ENCODE measurements around the gene C12orf57.
A peak's percentile ranks its signal among the peaks of the same experiment; 100 is the strongest.

Gene C12orf57

DNA sequence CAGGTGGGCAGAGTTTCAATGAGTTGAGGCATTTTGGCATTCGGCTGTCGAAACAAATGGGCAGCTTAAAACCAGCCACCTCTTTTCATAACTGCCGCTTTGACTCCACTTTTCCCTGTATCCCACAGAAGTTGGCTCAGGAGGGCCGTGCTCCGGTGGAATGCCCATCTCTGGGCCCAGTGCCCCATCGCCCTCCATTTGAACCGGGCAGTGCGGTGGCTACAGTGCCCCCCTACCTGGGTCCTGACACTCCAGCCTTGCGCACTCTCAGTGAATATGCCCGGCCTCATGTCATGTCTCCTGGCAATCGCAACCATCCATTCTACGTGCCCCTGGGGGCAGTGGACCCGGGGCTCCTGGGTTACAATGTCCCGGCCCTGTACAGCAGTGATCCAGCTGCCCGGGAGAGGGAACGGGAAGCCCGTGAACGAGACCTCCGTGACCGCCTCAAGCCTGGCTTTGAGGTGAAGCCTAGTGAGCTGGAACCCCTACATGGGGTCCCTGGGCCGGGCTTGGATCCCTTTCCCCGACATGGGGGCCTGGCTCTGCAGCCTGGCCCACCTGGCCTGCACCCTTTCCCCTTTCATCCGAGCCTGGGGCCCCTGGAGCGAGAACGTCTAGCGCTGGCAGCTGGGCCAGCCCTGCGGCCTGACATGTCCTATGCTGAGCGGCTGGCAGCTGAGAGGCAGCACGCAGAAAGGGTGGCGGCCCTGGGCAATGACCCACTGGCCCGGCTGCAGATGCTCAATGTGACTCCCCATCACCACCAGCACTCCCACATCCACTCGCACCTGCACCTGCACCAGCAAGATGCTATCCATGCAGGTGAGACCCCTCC lies 5.2 kb upstream of the C12orf57 start:
- peak; percentile 66 for DNase-seq

DNA sequence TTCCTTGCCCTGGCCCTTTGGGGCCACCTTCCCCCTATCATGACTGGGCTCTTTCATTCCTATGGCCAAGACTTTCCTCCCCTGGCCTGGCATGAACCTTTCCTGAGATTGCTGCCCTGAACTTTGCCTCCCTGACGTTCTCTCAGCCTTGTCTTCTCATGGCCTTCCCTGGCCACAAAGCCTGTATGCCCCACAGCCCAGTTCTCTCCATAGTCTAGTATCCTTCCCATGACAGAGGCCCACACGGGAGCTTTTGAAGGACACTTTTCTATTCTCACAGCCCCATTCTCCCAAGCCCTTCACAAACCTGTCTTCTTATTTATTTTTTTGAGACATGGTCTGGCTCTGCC lies 4.7 kb upstream of the C12orf57 start:
- DNase-seq, result no peak

DNA sequence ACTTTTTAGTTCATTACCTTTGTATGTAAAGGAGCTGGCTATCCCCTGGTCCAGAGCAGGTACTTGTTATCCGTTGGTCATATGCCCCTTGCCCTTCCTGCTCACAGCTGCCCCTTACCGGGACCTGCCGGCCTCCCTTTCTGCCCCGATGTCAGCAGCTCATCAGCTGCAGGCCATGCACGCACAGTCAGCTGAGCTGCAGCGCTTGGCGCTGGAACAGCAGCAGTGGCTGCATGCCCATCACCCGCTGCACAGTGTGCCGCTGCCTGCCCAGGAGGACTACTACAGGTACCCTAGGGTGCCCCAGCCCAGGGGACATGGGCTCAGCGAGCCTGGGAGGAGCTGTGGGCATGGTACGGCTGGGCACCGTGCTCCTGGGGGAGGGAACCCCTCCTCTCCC lies 2.6 kb upstream of the C12orf57 start:
- DNase-seq, result peak; percentile 61

DNA sequence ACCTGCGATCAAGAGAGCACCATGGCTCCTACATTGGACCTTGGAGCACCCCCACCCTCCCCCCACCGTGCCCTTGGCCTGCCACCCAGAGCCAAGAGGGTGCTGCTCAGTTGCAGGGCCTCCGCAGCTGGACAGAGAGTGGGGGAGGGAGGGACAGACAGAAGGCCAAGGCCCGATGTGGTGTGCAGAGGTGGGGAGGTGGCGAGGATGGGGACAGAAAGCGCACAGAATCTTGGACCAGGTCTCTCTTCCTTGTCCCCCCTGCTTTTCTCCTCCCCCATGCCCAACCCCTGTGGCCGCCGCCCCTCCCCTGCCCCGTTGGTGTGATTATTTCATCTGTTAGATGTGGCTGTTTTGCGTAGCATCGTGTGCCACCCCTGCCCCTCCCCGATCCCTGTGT lies 2.0 kb upstream of the C12orf57 start:
- DNase-seq, result peak; percentile 54

DNA sequence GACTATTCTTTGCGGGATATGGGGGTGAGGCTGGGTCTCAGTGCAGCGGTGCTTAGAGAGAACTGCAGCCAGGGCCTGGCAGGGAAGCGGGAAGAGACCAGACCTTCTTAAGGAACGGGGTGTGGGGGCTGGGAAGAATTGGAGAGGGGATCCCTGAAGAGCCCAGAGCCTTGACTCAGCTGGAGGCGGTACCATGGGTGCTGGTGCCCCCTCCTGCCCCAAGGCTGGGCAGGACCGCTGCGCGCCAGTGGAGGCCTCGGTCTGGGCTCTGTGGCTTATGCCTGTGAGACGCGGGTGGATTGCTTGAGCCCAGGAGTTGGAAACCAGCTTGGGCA lies 1.5 kb upstream of the C12orf57 start:
- peak; percentile 61 for DNase-seq

DNA sequence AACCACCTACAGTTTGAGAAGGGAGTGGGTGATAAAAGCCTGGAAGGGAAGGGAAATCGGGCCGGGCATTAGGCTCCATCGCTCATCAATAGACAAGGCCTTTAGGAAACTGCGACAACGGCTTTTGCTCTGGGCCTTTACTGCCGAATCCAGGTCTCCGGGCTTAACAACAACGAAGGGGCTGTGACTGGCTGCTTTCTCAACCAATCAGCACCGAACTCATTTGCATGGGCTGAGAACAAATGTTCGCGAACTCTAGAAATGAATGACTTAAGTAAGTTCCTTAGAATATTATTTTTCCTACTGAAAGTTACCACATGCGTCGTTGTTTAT lies 467 bp upstream of the C12orf57 start:
- peak; percentile 92 for DNase-seq

DNA sequence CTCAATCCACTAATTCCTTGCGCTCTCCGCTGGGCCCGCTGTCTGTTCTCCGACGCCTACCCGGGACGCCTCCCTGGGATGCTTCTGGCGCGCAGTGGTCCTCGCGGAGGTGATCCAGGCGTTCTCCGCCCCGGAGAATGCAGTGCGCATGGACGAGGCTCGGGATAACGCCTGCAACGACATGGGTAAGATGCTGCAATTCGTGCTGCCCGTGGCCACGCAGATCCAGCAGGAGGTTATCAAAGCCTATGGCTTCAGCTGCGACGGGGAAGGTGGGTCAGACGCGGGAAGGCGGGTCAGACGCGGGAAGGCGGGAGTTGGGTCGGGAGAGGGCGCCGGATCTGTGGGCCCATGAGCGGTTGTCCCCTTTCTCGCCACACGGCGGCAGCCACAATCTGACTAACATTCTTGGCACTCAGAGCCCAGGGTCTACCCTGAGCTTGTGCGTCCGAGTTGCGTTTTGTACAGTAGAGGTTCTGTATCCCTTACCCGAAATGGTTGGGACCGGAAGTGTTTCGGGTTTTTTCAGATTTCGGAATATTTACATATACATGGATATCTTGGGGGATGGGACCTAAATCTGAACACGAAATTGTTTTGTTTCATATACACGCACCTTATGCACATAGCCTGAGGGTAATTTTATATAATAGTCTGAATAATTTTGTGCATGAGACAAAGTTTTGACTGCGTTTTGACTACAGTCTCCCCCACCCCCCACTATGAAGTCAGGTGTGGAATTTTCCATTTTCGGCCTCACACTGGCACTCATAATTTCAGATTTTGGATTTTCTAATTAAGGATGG lies 762 bp downstream of the C12orf57 start:
- peak; percentile 95 for DNase-seq

DNA sequence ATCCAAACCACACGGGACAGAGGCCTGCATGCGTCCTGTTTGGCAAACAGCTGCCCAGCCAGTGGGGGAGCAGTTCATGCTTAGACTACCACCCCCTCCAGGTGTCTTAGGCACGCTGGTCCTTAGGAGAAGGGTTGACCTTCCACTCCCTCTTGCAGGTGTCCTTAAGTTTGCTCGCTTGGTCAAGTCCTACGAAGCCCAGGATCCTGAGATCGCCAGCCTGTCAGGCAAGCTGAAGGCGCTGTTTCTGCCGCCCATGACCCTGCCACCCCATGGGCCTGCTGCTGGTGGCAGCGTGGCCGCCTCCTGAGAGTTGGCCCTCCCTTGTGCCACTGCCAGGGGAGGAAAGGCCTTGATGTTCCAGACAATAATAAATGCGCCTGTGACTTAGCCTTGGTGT lies 1.8 kb downstream of the C12orf57 start:
- DNase-seq, result no peak

DNA sequence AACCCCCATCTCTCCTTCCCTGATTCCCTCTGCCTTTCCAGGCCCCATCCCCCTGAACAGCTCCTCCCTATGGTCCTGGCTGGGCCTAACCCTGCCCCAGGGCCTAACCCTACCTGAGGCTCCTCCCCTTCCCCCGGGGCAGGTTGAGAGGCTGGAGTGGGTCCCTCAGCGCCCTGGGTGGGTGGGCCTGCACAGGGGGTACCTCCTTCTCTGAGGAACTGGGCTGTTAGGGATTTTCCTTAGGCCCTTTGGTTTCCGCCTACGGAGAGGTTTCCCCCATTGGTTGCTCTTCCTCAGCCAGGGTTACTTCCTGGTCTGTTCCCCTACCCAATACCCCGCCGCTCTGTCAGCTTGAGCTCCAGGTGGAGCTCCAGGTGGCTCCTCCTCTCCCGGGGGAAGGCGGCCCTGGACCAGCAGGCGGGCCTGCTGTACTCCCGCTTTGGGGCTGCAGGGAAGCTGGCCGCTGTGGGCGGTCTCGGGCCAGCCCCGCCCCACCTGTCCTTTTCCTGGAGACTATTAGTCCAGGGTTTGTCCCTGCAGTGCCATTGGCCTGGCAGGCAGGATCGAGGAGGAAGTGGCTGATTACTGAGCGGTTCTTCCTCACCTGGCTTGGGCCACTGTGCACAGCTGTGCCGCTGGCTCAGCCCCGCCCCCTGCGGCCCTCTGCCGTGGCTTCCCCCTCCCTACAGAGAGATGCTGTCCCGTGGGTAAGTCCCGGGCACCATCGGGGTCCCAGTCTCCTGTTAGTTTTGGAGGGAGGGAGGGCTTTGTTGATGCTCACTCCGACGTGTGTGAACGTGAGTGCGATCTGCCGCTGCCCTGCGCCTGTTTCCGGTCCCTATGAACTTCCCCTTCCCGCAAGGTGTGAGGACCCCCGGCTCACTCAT lies 2.5 kb downstream of the C12orf57 start:
- peak; percentile 86 for DNase-seq

DNA sequence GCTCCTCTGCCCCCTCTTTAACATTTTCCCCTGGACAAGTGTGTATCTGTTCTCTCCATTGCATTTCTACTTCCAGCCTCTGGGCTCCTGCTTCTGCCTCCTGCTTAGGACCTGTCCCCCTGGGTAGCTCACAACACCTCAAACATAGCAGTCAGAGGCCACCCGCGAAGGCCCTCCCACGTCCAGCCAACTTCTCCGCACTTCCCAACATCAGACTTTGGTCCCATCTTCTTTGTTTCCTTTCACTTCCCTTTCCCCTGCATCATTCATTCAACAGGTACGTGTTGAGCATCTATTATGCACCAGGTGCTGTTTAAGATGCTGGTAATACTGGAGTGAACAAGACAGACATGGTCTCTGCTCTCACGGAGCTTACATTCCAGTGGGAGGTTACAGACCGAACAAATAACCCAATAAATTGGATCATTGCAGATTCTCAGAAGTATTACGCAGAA lies 3.1 kb downstream of the C12orf57 start:
- no peak for DNase-seq

DNA sequence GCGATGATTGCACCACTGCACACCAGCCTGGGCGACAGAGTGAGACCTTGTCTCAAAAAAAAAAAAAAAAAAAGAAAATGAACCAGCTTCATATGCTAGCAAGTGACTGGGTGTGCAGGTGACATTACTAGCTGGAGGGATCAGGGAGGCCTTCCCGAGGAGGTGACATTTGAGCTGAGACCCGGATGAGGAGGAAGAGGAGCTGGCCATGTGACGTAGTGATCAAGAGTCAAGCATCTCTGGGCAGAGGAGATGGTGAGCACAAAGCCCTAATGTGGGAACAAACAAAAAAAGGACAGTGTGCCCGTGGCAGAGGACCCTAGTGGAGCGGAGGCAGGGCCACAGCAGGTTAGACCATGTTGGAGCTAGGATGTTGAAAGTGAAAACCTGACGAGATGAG lies 3.8 kb downstream of the C12orf57 start:
- DNase-seq, result no peak

DNA sequence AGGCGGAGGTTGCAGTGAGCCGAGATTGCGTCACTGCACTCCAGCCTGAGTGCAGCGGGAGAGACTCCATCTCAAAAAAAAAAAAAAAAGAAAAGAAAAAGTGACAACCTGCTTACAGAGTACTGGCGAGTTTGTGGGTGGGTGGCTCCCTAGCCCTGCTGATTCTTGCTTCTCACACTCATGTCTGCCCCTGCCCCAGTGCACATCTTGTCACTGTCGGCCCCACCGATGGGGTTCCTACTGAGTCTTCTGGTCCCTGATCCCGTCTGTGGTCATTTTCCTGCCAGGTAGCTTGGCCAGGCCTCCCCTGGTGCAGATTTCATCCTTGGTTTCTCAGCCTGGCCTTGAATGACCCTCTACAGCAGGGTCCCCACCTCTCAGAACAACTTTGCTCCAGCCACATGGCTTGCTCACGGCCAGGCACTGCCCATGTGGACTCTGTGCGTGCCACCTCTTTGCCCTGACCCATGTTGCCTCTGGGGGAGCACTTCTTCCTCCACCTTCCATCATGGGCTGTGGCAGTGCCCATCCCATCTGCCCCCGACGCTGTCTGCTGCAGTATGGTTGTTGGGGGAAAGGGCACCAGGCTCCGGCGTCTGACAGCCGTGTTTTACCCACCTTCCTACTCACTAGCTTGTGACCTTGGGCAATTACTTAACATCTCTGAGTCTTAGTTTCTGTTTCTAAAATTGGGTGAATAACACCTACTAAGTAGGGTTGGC lies 5.2 kb downstream of the C12orf57 start:
- DNase-seq, result peak; percentile 77

DNA sequence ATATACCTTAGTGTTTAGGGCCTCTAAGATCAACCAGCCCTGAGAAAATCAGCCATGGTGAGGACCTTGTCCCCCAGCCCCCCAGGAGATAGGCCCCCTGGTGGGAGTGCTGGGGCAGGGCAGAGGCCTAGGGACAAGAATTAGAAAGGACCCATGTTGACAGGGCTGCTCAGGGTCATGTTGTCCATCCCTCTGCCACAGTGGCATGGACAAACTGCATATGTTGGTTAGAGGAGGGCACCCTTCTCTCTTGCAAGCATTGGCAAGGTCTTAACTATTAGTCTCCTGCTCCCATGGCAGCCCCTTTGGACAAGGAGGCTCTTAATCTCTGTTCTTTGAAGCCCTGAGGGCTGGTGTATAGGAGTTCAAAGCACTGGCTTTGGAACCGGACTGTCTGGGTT lies 6.6 kb downstream of the C12orf57 start:
- DNase-seq, result peak; percentile 73

DNA sequence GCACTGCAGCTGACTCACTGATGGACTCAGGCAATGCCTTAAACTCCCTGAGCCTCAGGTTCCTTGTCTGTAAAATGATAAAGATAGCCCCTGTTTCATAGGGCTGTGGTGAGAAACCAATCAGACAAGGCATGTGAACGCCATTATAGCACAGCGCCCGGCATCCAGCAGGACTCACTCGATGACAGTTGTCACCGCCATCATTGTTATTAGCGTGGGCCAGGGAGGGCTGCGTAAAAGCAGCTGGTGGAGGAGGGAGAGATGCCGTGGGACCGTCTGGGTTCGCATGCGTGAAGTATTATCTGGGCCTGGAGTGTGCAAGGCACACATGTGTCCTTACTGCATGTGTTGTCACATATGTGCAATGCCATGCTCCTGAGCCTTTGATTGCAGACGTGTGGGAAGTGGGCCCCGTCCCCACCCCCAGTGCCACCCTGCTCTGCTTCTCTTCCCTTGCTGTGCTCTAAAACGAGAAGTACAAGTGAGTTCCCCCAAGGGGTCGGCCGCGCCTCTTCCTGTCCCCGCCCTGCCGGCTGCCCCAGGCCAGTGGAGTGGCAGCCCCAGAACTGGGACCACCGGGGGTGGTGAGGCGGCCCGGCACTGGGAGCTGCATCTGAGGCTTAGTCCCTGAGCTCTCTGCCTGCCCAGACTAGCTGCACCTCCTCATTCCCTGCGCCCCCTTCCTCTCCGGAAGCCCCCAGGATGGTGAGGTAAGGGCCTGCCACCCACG lies 7.2 kb downstream of the C12orf57 start, which contains the start of gene PTPN6:
Gene PTPN6 (plus strand): TSS at position 546 of the 730 bp plus-strand sequence. CDS start 157 bp downstream, at position 703.
- DNase-seq, result peak; percentile 84

DNA sequence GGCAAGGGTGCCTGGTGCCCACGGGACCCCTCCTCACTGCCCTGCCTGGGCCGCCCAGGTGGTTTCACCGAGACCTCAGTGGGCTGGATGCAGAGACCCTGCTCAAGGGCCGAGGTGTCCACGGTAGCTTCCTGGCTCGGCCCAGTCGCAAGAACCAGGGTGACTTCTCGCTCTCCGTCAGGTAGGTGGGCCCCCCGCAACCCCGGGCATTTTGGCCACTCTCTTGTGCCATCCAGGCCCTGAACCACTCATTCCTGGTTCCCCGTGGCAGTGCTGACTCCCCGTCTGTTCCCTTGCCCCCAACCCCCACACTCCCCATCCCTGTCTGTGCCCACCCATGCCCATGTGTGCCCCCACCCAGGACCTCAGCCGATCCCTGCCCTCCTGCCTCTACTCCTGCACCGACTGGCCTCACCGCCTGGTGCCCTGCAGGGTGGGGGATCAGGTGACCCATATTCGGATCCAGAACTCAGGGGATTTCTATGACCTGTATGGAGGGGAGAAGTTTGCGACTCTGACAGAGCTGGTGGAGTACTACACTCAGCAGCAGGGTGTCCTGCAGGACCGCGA lies 7.8 kb downstream of the C12orf57 start:
- no peak for DNase-seq

DNA sequence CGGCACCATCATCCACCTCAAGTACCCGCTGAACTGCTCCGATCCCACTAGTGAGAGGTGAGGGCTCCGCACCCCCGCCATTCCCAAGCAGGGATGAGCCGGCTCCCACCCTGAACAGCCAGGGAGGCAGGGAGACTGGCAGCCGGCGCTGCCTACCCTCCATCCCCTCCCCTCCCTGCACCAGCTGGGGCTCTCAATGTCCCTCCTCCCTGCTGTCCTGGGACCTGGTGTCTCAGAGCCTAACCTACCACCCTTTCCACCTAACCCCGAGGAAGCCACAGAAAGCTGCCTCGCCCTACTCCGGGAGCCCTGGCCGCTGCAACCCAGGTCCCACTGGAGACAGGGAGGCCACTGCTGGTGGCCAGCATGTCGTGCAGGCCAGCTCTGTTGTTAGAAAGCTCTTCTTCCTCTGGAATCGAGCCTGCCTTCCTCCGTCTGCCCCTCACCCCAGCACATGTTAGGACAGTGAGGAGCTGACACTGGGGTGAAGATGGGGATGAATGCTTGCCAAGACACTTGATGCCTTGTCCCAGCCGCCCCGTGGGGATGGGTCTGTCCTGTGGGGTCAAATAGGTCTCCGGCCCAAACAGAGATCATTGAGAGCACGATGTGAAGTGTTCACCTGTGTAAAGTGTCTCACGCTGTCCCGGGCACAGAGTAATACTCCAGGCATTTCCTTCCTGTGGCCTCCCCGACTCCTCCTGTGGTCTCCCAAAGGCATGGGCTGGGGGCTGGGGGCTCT lies 8.5 kb downstream of the C12orf57 start:
- DNase-seq, result peak; percentile 76

DNA sequence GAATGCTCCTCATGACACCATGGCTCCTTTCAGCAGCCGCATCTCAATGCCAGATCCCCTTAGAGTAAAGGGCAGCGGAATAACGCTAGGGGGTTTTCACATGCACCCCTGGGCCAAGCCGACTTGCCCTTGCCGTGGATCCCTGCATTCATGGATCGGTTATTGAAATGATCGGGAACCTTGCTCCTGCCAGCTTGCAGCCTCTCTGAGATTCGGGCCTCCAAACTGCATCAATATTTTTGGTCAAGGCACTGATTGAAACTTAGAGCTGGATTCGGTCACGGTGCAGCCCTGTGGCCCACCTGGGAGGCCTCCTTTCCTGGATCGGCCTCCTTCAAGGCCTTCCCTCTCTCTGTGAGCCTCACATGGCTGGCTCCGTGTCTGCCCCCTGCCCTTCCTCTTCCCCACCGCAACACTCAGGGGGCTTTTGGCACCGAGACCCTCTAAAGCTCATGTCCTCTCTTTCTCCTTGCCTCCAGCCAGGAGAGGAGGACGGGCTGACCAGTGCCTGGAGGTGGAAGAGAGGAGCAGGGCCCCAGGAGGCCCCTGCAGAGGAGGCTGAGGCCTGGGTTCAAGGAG lies 9.1 kb downstream of the C12orf57 start:
- peak; percentile 77 for DNase-seq

DNA sequence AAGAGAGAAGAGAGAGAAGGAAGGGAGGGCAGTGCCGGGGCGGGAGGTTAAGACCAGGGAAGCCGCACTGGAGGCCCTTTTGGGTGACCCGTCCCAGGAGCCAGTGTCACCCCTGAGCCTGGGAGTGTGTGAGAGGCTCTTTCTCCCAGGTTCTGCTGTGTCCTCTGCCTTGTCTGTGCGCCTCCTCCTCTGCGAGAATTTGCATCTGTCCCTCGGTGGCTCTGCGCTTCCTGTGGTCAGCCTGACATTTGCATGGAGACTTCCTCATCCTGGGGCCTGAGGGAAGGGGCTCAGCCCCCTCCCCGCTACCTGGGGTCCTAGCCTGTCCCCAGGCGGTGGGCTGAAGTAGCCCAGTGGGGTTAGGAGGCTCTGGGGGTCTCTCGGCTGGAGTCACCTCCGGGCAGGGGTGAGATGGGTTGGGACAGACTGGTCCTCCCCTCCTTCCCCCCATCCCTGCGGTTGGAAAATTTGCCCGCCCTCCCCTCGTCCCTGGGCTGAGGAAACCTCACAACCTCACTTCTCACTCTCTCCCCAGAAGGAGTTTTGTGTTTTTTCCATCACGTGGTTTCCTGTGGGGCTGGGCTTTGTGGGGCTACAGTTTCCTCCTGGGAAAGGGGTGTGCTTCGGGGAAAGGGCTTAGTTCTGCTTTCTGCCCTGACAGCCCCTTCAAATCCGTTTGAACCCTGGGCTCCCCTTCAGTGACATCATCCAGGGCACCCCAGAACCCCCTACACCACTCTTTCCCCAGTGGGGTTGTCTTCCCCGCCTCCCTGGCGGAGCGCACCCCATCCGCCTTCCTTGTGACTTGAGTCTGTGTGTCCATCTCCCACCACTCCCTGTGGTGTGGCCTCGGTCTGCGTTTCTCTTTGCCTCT lies 9.9 kb downstream of the C12orf57 start:
- DNase-seq, result peak; percentile 94
